BLaER1 treated with 17β-estradiol and CSF1 and Interleukin-3, amounts not matched to agents 10 nM and 100 nM (cell line): ENCODE measurements around the gene MAPK14.
"Not testable (repeated sequence)": the region's sequence is repeated elsewhere in the genome, so short reads cannot be mapped to it uniquely, and the experiment has no call there.

Source experiments
- H3K27ac ChIP-seq, 11 experiments: shearing (Covaris generic); formaldehyde crosslinking; 2 replicates each; pipeline ENCODE4 v1.8.1; 2022
- H3K27me3 ChIP-seq, 11 experiments: shearing (Covaris generic); formaldehyde crosslinking; 2 replicates each; pipeline ENCODE4 v1.8.1; 2022
- H3K36me3 ChIP-seq, 11 experiments: shearing (Covaris generic); formaldehyde crosslinking; 2 replicates each; pipeline ENCODE4 v1.8.1; 2022
- H3K4me1 ChIP-seq, 10 experiments: shearing (Covaris generic); formaldehyde crosslinking; 2 replicates each; pipeline ENCODE4 v1.8.1; 2022
- H3K4me2 ChIP-seq, 11 experiments: shearing (Covaris generic); formaldehyde crosslinking; 2 replicates each; pipeline ENCODE4 v1.8.1; 2022
- H3K4me3 ChIP-seq, 10 experiments: shearing (Covaris generic); formaldehyde crosslinking; 2 replicates each; pipeline ENCODE4 v1.8.1; 2022
- H3K9ac ChIP-seq, 11 experiments: shearing (Covaris generic); formaldehyde crosslinking; 2 replicates each; pipeline ENCODE4 v1.8.1; 2022
- H3K9me3 ChIP-seq, 11 experiments: shearing (Covaris generic); formaldehyde crosslinking; replicated peaks in 1 of 11; 2 replicates each; pipeline ENCODE4 v1.8.1; 2022
- H4K20me1 ChIP-seq, 11 experiments: shearing (Covaris generic); formaldehyde crosslinking; 2 replicates each; pipeline ENCODE4 v1.8.1; 2022
- Cebpa-rat ChIP-seq, 11 experiments: shearing (Covaris generic); IDR thresholded peaks; 2 replicates each; pipeline ENCODE4 v1.8.1; 2022

The MAPK14 gene

GRCh38 chr6:36126553-36127458 is 99.2 kb downstream of the MAPK14 start:
- Histone ChIP-seq H3K4me1 (peaks cover 84 to 94% (median 91%) of the 10 kb centered on the region in 10 experiments), H3K9ac (peak overlapping the region in 4 of 11 experiments; percentile 11 to 78 (median 58); a peak in 5 of 22 replicates), H3K36me3 (no peaks in the 10 kb centered on the region), H3K4me3 (0 out of 20 replicates have a peak overlapping the region, but pooled peaks of 1 of the 10 experiments have one; percentile 73), H3K27ac (peak overlapping the region in 9 of 11 experiments; percentile 0 to 88 (median 28); a peak in 13 of 22 replicates), H3K4me2 (peak overlapping the region; percentile 32 to 100 (median 90)), H3K9me3 (no peaks in the 10 kb centered on the region), H3K27me3 (no peaks in the 10 kb centered on the region), H4K20me1 (no peaks in the 10 kb centered on the region)
- no peak for TF ChIP-seq Cebpa-rat (IDR thresholded peaks at IDR 0.05)

DNA sequence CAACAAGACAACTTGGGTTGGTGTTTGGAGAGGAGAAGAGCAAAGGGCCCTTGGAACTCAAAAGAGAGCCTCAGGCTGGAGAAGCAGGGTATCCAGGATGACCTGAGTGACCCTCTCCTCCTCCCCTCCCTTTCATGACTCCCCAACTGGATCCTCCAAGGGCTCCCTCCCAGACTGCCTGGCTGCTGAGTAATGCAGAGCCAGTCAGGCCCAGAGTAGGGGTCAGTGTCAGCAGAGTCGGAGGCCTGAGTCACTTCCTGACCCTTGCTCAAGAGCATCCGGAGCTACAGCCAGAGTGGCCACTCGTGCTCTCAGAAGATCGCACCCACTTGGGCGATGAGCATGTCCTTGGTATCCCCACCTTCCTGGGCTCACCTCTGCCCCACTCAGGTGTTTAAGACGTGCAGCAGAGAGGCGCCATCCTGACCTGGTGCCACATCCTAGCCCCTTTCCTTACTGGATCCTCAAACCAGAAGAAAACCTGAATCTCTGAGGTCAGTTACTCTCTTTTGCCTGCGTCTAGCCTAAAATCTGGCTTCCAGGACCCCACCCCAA is 99.9 kb downstream of the MAPK14 start:
- H3K4me1 ChIP-seq: peaks cover 84 to 94% (median 91%) of the 10 kb centered on the region in 10 experiments
- peak overlapping the region in 4 of 11 experiments; percentile 42 to 78 (median 72); a peak in 7 of 22 replicates for H3K9ac ChIP-seq
- peak overlapping the region in 8 of 11 experiments; percentile 2 to 88 (median 52); a peak in 13 of 22 replicates for H3K27ac ChIP-seq
- peaks cover 0 to 4% (median 0%) of the 10 kb centered on the region in 11 experiments; a peak in 2 of 22 replicates for H3K36me3 ChIP-seq
- no peaks in the 10 kb centered on the region; a peak in 1 of 22 replicates for H4K20me1 ChIP-seq
- peak in 3 of 11 experiments; percentile 22 to 44 (median 32); a peak in 2 of 22 replicates for TF ChIP-seq Cebpa-rat (IDR thresholded peaks at IDR 0.05)
- no peaks in the 10 kb centered on the region for H3K9me3 ChIP-seq
- peak overlapping the region; percentile 32 to 100 (median 90) for H3K4me2 ChIP-seq
- H3K4me3 ChIP-seq: peak overlapping the region in 3 of 10 experiments; percentile 66 to 74 (median 73); a peak in 6 of 20 replicates
- no peaks in the 10 kb centered on the region for H3K27me3 ChIP-seq

DNA sequence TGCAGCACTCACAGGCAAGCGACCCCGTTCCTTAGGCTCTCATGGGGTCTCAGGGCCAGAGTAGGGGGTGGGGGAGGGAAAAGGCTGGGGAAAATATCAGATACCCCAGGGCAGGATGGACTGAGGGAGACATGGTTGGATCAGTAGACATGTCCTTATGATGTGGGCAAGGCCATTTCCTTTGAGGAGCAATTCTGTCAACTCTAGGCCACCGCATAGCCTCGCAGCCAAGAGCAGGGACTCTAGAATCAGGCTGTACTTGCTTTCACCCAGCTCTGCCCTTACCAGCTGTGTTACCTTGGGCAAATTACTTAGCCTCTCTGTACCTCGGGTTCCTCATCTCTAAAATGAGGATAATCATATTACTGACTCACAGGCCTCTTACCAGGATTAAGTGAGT is 100.5 kb downstream of the MAPK14 start:
- Histone ChIP-seq H3K36me3 (peaks cover 0 to 9% (median 0%) of the 10 kb centered on the region in 11 experiments; a peak in 4 of 22 replicates), H3K27me3 (no peaks in the 10 kb centered on the region), H3K9me3 (no peaks in the 10 kb centered on the region), H4K20me1 (no peaks in the 10 kb centered on the region; a peak in 2 of 22 replicates), H3K4me2 (peak overlapping the region; percentile 32 to 100 (median 91); a peak in 21 of 22 replicates), H3K4me3 (peak overlapping the region in 3 of 10 experiments; percentile 66 to 74 (median 73); a peak in 6 of 20 replicates), H3K27ac (peak overlapping the region in 4 of 11 experiments; percentile 76 to 88 (median 81); a peak in 8 of 22 replicates), H3K9ac (peak overlapping the region in 4 of 11 experiments; percentile 31 to 78 (median 72); a peak in 7 of 22 replicates), H3K4me1 (peaks cover 84 to 94% (median 91%) of the 10 kb centered on the region in 10 experiments)
- no peak for TF ChIP-seq Cebpa-rat (IDR thresholded peaks at IDR 0.05)

GRCh38 chr6:36128793-36129192 is 101.2 kb downstream of the MAPK14 start:
- peaks cover 0 to 16% (median 0%) of the 10 kb centered on the region in 11 experiments; a peak in 6 of 22 replicates for H3K36me3 ChIP-seq
- peak overlapping the region in 3 of 11 experiments; percentile 3 to 88 (median 84); a peak in 5 of 22 replicates for H3K27ac ChIP-seq
- peak overlapping the region in 3 of 10 experiments; percentile 66 to 74 (median 73); a peak in 5 of 20 replicates for H3K4me3 ChIP-seq
- H3K4me2 ChIP-seq: peak overlapping the region; percentile 32 to 100 (median 91)
- no peaks in the 10 kb centered on the region; a peak in 2 of 22 replicates for H4K20me1 ChIP-seq
- no peaks in the 10 kb centered on the region for H3K27me3 ChIP-seq
- peaks cover 84 to 94% (median 91%) of the 10 kb centered on the region in 10 experiments for H3K4me1 ChIP-seq
- TF ChIP-seq Cebpa-rat (IDR thresholded peaks at IDR 0.05): no peak
- peak overlapping the region in 3 of 11 experiments; percentile 72 to 78 (median 73); a peak in 4 of 22 replicates for H3K9ac ChIP-seq
- no peaks in the 10 kb centered on the region for H3K9me3 ChIP-seq

DNA sequence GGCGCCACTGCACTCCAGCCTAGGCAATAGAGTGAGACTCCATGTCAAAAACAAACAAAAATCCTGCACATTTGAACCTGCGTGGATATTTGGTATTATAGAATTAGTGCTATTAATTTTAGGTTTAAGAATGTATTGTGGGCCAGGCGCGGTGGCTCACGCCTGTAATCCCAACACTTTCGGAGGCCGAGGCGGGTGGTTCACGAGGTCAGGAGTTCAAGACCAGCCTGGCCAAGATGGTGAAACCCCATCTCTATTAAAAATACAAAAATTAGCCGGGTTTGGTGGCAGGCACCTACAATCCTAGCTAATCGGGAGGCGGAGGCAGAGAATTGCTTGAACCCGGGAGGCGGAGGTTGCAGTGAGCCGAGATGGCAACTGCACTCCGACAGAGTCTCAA is 101.7 kb downstream of the MAPK14 start:
- not testable (repeated sequence) for H3K9me3 ChIP-seq, H4K20me1 ChIP-seq, H3K27me3 ChIP-seq
- Histone ChIP-seq H3K27ac (peak overlapping the region in 4 of 11 experiments; percentile 86 to 94 (median 91); a peak in 5 of 22 replicates), H3K4me3 (peak overlapping the region in 3 of 10 experiments; percentile 66 to 74 (median 73); a peak in 6 of 20 replicates), H3K4me2 (peak overlapping the region; percentile 87 to 100 (median 93); a peak in 20 of 22 replicates), H3K9ac (peak overlapping the region in 4 of 11 experiments; percentile 86 to 95 (median 90); a peak in 8 of 22 replicates), H3K4me1 (peaks cover 87 to 96% (median 93%) of the 10 kb centered on the region in 10 experiments), H3K36me3 (peaks cover 0 to 21% (median 0%) of the 10 kb centered on the region in 11 experiments; a peak in 8 of 22 replicates)

DNA sequence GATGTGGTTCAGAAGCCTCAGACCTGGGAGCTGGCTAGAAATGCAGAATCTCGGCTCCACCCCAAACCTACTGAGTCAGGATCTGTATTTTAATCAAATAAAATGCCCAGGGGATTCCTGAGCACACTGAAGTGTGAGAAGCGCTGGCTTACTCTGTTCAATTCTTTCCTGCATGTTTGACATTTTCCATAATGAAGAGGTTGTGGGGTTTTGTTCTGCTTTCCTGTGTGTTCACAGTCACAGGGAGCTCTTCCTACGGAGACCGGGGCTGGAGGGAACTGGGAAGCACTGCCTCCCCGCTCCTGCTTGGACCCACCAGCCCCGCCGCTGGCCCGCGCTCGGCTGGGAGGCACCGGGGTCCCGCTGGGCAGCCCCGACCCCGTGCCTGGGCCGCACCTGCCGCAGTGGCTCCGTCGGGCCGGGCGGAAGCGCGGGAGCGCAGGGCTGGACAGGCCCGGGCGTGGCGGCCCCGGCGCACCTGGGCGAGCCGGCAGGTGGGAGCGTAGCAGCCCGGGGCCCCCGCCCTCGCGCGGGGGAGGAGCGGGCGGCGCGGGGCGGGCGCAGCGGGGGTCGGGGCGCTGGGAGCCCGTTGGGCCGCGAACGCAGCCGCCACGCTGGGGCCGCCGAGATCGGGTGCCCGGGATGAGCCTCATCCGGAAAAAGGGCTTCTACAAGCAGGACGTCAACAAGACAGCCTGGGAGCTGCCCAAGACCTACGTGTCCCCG is 102.5 kb downstream of the MAPK14 start, which contains the start of gene MAPK13:
Gene MAPK13 (plus strand): TSS at position 573 of the 726 bp plus-strand sequence. CDS start 70 bp downstream, at position 643.
- Histone ChIP-seq H3K4me1 (peaks cover 87 to 96% (median 93%) of the 10 kb centered on the region in 10 experiments), H3K27me3 (no peaks in the 10 kb centered on the region), H3K27ac (peak within 1 kb of the TSS; percentile 74 to 94 (median 89)), H3K9ac (peak within 1 kb of the TSS; percentile 73 to 95 (median 86)), H3K9me3 (no peaks in the 10 kb centered on the region), H4K20me1 (peaks cover 0 to under 1% (median 0%) of the 10 kb centered on the region in 11 experiments; a peak in 3 of 22 replicates), H3K36me3 (peaks cover 0 to 29% (median 0%) of the 10 kb centered on the region in 11 experiments; a peak in 8 of 22 replicates), H3K4me3 (peak within 1 kb of the TSS; percentile 62 to 77 (median 66)), H3K4me2 (peak within 1 kb of the TSS; percentile 87 to 100 (median 97))
- no peak for TF ChIP-seq Cebpa-rat (IDR thresholded peaks at IDR 0.05)

GRCh38 chr6:36130667-36131510 is 103.3 kb downstream of the MAPK14 start:
- Histone ChIP-seq H3K27ac (peak overlapping the region; percentile 74 to 94 (median 89)), H3K4me3 (peak overlapping the region; percentile 62 to 77 (median 66)), H3K36me3 (peaks cover 0 to 37% (median 0%) of the 10 kb centered on the region in 11 experiments; a peak in 10 of 22 replicates), H3K9me3 (no peaks in the 10 kb centered on the region), H3K4me1 (peaks cover 87 to 97% (median 95%) of the 10 kb centered on the region in 10 experiments), H3K27me3 (no peaks in the 10 kb centered on the region), H4K20me1 (peaks cover 0 to 5% (median 0%) of the 10 kb centered on the region in 11 experiments; a peak in 3 of 22 replicates), H3K9ac (peak overlapping the region; percentile 73 to 95 (median 86)), H3K4me2 (peak overlapping the region; percentile 87 to 100 (median 97))
- TF ChIP-seq Cebpa-rat (IDR thresholded peaks at IDR 0.05): no peak
